Lower lobe of right lung (tissue), 2 donors: Measurements from ENCODE around the gene SART1. TPM values are rescaled to one million over a fixed set of nuclear protein-coding genes. Genes with fewer than 3 reads are reported as not detected.
"Not testable (repeated sequence)": the region's sequence is repeated elsewhere in the genome, so short reads cannot be mapped to it uniquely, and the experiment has no call there.

Source experiments
- ATAC-seq, 2 donors: fragments of 200-7000 bp; cut with Tn5 transposase; one replicate each; pipeline ENCODE4 v1.9.1; 2020 to 2022; ENCODE audit warnings: mild to moderate bottlenecking in 2 of 2, moderate library complexity in 2 of 2
- DNase-seq: peaks from one replicate; pipeline ENCODE4 v3.0.0-alpha.2; 2020
- H3K27ac ChIP-seq: fragments of 200-600 bp; one replicate; pipeline ENCODE4 v1.8.0; 2022
- H3K27me3 ChIP-seq: fragments of 200-600 bp; one replicate; pipeline ENCODE4 v1.8.0; 2022; ENCODE audit warnings: low read depth
- H3K36me3 ChIP-seq: fragments of 200-600 bp; one replicate; pipeline ENCODE4 v1.8.0; 2022; ENCODE audit warnings: mild to moderate bottlenecking
- H3K4me1 ChIP-seq: fragments of 200-600 bp; one replicate; pipeline ENCODE4 v1.8.0; 2022
- H3K4me3 ChIP-seq: fragments of 200-600 bp; one replicate; pipeline ENCODE4 v1.8.0; 2022; ENCODE audit warnings: mild to moderate bottlenecking
- H3K9me3 ChIP-seq: fragments of 200-600 bp; one replicate; pipeline ENCODE4 v1.8.0; 2022
- intact Hi-C: fragments of 100-400 bp; cut with DNase I; formaldehyde crosslinking; loops from one replicate; pipeline ENCODE4 v1.11.0; 2022
- total RNA-seq: library from RNA; stranded (reverse); fragmentation: NEBNext Ultra II Directional; extraction: Animal tissue kit (Norgen Biotek cat#: 25700); gene quantifications from one replicate; pipeline ENCODE4 v1.2.1, GENCODE V29; 2021
- TF ChIP-seq, protein P1 (sequence below): fragments of 200-600 bp; IDR thresholded peaks from one replicate; pipeline ENCODE4 v1.8.0; 2022; ENCODE audit warnings: antibody characterized with exemption, mild to moderate bottlenecking
- donor health status: DM: no; HTN: yes; CAD: no; lungs with severe emphysema.

The SART1 gene
- total RNA-seq, 1 donor from 2014 or later: 51.0 TPM

DNA sequence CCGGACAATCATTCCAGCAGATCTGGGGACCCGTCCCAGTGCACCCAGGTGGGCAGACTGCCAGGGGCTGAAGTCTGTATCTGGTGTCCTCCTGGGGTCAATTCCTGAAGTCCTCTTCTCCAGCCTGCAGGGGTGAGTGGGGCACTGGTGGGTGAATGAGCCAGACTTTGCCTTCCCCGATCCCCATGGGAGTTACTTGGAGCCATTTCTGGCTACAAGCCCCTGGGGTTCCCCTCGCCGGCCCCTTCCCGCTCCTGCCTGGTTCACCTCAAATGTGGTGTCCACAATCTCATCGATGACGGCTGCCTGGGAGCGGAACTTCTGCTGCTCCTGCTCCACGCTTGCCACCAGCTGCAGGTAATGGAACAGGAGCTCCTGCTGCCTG, 55.3 kb downstream of the SART1 start:
- no peak for DNase-seq
- H3K4me1 ChIP-seq: peaks cover 21% of the 10 kb centered on the region

DNA sequence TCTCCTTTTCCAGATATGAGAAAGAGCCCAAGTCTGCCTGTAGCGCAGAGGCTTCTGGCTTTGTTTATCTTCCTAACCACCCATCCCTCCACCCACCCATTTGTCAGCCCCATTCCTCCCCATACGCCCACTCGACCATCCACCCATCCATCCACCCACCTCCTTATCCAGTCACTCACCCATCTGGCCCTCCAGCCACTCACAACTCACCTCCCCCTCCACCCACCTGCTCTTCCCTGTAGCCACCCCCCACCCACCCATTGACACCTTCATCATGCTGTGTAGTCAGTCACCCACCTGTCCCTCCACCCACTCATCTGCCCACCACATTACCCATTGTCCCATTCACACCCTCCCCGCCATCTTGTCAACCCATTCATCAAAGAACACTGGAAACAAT, 55.8 kb downstream of the SART1 start:
- TF ChIP-seq, protein P1, sequence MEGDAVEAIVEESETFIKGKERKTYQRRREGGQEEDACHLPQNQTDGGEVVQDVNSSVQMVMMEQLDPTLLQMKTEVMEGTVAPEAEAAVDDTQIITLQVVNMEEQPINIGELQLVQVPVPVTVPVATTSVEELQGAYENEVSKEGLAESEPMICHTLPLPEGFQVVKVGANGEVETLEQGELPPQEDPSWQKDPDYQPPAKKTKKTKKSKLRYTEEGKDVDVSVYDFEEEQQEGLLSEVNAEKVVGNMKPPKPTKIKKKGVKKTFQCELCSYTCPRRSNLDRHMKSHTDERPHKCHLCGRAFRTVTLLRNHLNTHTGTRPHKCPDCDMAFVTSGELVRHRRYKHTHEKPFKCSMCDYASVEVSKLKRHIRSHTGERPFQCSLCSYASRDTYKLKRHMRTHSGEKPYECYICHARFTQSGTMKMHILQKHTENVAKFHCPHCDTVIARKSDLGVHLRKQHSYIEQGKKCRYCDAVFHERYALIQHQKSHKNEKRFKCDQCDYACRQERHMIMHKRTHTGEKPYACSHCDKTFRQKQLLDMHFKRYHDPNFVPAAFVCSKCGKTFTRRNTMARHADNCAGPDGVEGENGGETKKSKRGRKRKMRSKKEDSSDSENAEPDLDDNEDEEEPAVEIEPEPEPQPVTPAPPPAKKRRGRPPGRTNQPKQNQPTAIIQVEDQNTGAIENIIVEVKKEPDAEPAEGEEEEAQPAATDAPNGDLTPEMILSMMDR: no peak
- Histone ChIP-seq H3K4me1 (peaks cover 21% of the 10 kb centered on the region), H3K4me3 (no peak overlapping the region), H3K27me3 (peaks cover 11% of the 10 kb centered on the region), H3K27ac (no peak overlapping the region), H3K36me3 (no peaks in the 10 kb centered on the region), H3K9me3 (no peaks in the 10 kb centered on the region)
- ATAC-seq: no peak
- intact Hi-C loops: no loop called here
- no peak for DNase-seq

More for the DNA sequence above, 55.3 kb downstream of the SART1 start:
- TF ChIP-seq, protein P1: no peak
- H3K4me3 ChIP-seq: no peak overlapping the region
- intact Hi-C loops: no loop called here
- H3K27ac ChIP-seq: no peak overlapping the region
- H3K9me3 ChIP-seq: no peaks in the 10 kb centered on the region
- ATAC-seq: no peak
- H3K36me3 ChIP-seq: no peaks in the 10 kb centered on the region
- peaks cover 15% of the 10 kb centered on the region for H3K27me3 ChIP-seq

GRCh38 chr11:66020212-66020611, 58.7 kb downstream of the SART1 start:
- no peak overlapping the region for H3K4me3 ChIP-seq
- peaks cover 18% of the 10 kb centered on the region for H3K4me1 ChIP-seq
- no peaks in the 10 kb centered on the region for H3K9me3 ChIP-seq
- no peaks in the 10 kb centered on the region for H3K27me3 ChIP-seq
- no peaks in the 10 kb centered on the region for H3K36me3 ChIP-seq
- ATAC-seq (no peak), DNase-seq (no peak)
- TF ChIP-seq, protein P1: no peak
- intact Hi-C loops: no loop called here
- H3K27ac ChIP-seq: no peak overlapping the region

GRCh38 chr11:66020618-66021357, 59.3 kb downstream of the SART1 start:
- DNase-seq: peak; percentile 77
- H3K27me3 ChIP-seq: no peaks in the 10 kb centered on the region
- H3K4me1 ChIP-seq: peaks cover 18% of the 10 kb centered on the region
- H3K36me3 ChIP-seq: no peaks in the 10 kb centered on the region
- no peak overlapping the region for H3K4me3 ChIP-seq
- ATAC-seq: peak; percentile 64 to 74
- no peak overlapping the region for H3K27ac ChIP-seq
- intact Hi-C loops: no loop called here
- H3K9me3 ChIP-seq: no peaks in the 10 kb centered on the region
- TF ChIP-seq, protein P1: no peak

- TF ChIP-seq, protein P1: peak; percentile 98
- peak; percentile 90 to 91 for ATAC-seq
- H3K36me3 ChIP-seq: no peaks in the 10 kb centered on the region
- no peaks in the 10 kb centered on the region for H3K27me3 ChIP-seq
- peak; percentile 87 for DNase-seq
- peak overlapping the region; percentile 39 for H3K4me3 ChIP-seq
- H3K4me1 ChIP-seq: peaks cover 18% of the 10 kb centered on the region
- intact Hi-C loops: no loop called here
- H3K9me3 ChIP-seq: no peaks in the 10 kb centered on the region
- H3K27ac ChIP-seq: no peak overlapping the region
Measured at GRCh38 chr11:66022401-66023185, 61.1 kb downstream of the SART1 start.

GRCh38 chr11:66023186-66023440, 61.6 kb downstream of the SART1 start:
- ATAC-seq, H3K27ac ChIP-seq, DNase-seq, H3K27me3 ChIP-seq, intact Hi-C loops, H3K4me3 ChIP-seq, H3K36me3 ChIP-seq, H3K9me3 ChIP-seq: not testable (repeated sequence)
- H3K4me1 ChIP-seq: peaks cover 18% of the 10 kb centered on the region
